GM19455 (cell line): ENCODE data around the gene SH2D7.

Experiments used
- ATAC-seq: cut with Tn5 transposase; IDR thresholded peaks from one replicate; pipeline ENCODE4 v1.9.1; 2021; ENCODE audit not compliant: unreplicated experiment

SH2D7 gene

GRCh38 chr15:78103406-78104118 lies 11.2 kb downstream of the SH2D7 start:
- peak; percentile 86 for ATAC-seq

- no peak for ATAC-seq
Observed at GRCh38 chr15:78104119-78104479, 11.7 kb downstream of the SH2D7 start.

DNA sequence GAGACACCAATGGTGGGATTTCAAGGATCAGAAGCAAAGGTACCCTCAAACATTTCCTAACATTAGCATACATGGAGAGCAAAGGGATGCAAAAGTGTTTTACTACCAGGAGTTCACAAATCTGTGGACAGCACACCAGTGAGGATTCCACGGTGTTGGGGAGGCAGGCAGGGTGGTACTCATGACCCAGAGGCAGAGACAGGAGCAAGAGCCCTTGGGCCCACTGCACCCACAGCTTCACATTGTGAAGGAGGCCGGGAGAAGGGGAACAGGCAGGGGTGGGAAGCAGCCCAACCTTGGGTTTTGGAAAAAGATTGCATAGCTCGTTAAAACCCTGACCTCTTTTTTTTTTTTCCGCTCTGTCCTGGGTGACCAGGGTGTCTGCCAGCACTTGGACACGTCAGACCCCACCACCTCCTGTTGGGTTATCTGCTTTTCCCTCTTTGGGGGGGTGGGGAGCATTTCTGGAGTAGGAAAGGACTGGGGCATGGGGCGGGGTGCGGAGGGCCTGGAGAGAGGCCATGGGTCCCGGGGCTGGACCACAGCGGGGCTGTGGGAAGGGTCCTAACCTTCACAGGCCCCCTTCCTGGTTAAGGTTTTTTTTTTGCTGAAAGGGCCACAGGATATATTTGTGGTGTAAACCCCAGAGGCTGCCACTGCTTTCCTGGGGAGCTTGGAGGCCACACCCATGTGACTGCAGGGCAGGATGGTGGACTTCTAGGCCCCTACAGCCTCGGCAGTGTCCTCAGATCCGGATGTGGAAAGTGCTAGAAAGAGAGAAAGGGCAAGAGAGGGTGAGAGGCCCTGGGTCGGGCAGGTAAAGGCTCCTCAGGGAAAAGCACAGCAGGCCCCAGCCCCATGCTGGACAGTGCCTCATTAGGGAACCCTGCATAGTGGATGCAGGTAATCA lies 12.5 kb downstream of the SH2D7 start:
- no peak for ATAC-seq

DNA sequence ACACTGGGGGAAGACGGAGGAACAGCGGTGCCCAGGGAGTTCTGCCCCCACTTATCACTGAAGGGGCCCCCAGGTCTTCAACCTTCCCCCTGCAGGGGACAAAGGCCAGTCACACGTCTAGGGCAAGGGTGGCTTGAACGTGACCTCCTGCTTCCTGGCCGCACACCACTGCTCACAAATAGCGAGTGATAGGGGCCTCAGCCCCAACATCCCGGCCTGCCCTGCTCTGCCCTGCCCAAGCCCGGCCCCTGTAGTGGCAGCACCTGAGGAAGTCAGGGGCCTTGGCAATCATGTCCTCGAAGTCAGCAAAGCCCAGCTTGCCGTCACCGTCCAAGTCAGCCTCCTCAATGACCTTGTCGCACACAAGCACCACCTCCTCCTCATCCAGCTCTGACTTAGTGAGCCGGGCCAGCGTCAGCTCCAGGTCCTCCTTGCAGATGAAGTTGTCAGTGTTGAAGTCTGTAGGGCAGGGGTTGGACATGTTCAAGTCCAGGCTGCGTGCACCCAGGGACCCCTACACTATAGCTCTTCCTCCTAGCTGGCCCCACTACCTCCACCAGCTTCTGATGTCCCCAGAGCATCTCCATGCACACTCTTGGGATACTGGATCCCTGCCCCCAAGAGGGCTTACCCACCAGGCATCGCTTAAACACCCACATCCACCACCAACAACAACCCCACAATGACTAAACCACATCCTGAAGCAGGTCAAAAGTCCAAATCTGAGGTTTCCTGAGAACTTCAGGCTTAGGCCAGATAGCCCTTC lies 13.3 kb downstream of the SH2D7 start:
- no peak for ATAC-seq

DNA sequence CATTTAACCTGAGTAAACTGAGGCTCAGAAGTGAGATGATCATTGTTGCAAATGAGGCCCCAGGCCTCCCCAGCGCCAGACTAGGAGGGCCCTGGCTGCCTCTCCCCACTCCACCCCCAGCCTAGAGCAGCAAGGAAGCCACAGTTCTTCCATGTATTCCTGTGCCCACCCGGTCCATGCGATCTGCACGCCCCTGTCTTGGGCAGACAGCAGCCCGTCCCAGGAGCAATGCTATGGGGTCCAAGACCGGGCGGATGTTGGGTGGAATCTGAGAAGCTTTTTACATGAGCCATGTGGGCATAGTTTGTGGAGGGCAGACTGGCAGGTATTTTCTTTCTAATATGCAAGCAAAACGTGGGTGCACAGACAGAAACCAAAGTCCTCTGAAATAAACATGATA lies 15.1 kb downstream of the SH2D7 start:
- ATAC-seq = no peak

DNA sequence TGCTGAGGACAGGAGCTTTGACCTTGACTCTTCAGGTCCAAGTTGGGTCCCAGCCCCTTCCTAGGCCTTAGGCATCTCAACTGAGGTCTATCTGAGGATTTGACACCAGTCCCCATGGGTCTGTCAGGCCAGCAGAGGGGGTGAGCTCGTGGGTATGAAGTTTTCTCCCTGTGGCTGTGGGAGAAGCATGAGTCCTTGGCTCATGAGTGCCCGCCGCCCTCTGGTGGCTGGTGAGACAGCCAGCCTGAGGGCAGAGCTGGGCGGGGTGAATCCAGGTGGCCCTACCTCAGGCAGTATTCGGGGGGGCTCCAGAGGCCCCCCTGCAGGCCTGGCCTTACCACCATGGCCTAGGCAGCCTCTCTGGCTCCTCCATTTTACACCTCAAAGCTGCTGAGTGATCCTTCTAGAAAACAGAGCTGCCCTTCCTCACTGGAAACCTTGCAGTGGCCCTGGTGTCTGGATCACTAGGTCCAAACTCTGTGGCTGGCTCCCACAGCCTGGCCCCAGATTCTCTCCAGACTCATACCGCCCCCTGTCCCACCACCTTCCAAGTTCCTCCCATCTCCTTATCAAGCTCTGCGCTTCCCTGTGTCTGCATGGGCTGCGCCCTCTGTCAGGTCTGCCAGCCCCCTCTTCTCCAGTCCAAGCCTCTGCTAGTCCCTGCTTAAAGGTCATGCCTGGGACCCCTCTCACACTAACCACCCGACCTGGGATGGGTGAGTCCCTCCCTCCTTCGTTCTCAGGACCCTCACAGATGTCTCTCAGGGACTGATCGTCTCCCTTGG lies 16.1 kb downstream of the SH2D7 start:
- no peak for ATAC-seq

- ATAC-seq = no peak
Observed at GRCh38 chr15:78109156-78109555, 16.8 kb downstream of the SH2D7 start.

DNA sequence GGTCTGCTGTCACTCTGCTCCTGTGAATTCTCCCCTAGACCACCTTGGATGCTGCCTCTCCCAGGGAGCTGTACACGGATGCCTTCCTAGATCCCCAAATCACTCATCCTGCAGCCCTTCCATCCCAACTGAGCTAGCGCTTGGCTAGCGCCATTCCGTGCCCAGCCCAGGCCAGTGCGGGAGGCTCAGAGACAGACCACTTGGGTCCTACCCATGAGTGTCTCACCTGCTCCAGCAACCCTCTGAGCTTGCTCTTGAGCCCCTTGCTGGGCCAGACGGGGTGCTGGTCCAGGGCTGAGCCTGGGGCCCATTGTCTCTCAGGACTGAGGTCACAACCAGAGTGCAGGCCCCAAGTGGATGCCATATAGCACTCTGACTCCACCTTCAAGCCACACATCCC lies 17.7 kb downstream of the SH2D7 start:
- no peak for ATAC-seq

DNA sequence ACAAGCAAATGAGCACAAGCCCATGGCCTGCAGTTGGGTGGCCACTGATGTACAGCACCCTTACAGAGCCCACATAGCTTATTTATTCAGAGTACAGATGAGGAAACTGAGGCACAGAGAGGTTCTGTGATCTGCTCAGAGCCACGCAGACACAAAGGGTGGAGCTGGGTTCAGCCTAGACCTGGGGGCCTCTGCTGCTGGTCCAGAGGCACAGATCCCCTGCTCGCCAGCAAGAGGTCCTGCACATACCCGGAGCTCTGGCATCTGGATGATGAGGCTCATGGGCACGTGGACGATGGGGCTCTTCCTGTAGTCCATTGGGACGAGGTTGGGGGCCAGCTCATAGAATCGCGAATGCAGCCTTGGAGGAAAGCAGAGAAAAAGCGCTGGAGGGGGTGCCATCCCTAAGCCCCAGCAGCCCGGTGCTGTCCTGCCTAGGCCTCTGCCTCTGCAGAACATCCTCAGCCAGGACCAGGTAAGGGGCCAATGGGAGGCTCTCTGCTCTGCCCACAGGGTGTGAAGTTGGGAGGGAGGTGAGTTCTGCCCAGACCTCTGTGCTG lies 18.6 kb downstream of the SH2D7 start:
- no peak for ATAC-seq

GRCh38 chr15:78111788-78112187 lies 19.4 kb downstream of the SH2D7 start:
- ATAC-seq = no peak

DNA sequence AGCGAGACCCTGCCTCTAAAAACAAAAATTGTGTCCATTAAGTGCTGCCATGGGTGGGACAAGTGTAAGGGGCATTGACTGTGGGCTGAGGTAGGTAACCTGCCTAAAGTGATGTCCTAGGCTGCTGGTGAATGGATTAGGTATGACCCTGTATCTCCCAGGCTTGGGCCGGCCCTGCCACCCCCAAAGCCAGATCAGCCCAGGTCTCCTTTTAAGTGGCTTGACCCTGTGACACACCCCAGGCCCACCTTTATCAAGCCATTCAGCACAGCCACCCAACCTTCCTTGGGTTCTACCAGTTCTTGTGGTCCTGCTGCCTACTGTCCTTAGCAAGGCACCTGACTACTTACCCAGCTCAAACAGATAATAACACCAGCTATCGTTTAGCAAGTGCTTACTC lies 20.2 kb downstream of the SH2D7 start:
- no peak for ATAC-seq

- ATAC-seq = no peak
Observed at GRCh38 chr15:78120523-78120922, 28.2 kb downstream of the SH2D7 start.

GRCh38 chr15:78125267-78125666 lies 32.9 kb downstream of the SH2D7 start:
- no peak for ATAC-seq

- no peak for ATAC-seq
Observed at GRCh38 chr15:78127882-78128281, 35.5 kb downstream of the SH2D7 start.

DNA sequence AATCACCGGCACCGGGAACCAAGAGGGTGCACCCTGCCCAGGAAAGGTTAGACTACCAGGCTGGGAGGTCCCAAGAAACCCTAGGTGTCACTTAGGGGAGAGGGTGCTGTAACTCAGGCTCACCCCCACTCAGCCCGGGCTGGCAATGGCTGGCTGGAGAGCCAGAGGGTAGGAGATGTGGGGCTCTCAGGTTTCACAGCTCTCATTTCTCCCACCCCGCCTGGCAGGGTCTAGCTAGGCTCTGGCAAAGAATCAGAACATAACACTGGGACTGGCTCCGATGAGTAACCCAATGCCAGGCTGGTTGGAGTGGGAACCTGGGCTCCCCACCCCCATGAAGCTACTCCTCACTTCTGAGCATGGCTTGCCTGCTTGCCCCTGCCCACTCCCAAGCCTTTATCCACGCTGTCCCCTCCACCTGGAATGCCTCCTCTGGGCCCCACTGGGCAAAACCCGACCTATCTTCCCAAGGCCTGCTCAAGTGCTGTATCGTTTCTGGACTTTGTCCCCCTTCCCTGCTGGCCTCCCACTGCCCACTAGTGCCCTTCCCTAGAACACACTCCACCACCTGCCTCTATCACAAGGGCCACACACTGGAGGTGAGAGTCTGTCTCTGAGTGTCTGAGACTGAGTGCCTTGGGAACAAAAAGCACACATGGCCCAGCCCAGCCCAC lies 36.9 kb downstream of the SH2D7 start:
- ATAC-seq = no peak

GRCh38 chr15:78129751-78130287 lies 37.5 kb downstream of the SH2D7 start:
- ATAC-seq = no peak

DNA sequence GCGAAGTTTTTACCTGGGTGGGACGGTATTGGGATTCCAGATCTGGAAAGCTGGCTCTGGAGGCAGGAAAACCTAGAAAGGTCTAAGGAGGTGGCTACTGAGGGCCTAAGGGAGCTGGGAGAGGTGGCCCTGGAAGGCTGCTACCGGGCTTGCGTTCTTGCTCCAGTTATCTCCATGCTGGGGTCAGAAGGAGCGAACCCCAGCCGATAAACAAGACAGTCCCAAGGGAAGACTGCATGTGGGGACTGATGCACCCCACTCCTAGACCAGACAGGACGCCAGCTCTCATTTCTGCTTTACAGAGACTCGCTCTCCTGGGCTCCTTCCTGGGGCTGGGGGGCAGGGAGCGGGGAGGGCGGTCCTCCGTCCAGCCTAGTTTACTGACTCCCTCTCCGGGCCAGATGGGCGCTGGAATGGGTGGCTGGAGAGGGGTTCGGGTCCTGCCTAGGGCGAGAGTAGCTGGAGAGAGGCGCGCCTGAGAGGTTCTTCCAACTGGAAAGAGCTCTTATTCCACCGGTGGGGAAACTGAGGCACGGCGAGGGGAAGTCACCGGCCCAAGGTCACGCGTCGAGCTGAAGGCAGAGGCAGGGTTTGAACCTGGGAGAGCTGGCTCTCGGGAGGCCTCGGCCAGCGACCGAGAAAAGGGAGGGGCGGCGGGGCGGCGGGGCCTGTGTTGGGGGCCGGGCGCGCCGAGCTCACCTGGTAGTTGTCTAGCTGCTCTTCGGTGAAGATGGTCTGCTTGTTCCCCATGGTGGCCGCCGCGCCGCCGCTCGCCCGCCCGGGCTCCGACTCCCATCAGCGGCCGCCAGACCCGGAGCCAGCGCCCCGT lies 38.3 kb downstream of the SH2D7 start:
- ATAC-seq = peak; percentile 54

- peak; percentile 76 for ATAC-seq
Observed at GRCh38 chr15:78131295-78132061, 39.1 kb downstream of the SH2D7 start, which contains the start of gene CIB2. CIB2 (minus strand) TSS chr15:78131445; CDS start chr15:78131215, 230 bp downstream.
